ENCODE data around the gene RPL36A.
A peak's percentile ranks its signal among the peaks of the same experiment; 100 is the strongest.

RPL36A gene

DNA sequence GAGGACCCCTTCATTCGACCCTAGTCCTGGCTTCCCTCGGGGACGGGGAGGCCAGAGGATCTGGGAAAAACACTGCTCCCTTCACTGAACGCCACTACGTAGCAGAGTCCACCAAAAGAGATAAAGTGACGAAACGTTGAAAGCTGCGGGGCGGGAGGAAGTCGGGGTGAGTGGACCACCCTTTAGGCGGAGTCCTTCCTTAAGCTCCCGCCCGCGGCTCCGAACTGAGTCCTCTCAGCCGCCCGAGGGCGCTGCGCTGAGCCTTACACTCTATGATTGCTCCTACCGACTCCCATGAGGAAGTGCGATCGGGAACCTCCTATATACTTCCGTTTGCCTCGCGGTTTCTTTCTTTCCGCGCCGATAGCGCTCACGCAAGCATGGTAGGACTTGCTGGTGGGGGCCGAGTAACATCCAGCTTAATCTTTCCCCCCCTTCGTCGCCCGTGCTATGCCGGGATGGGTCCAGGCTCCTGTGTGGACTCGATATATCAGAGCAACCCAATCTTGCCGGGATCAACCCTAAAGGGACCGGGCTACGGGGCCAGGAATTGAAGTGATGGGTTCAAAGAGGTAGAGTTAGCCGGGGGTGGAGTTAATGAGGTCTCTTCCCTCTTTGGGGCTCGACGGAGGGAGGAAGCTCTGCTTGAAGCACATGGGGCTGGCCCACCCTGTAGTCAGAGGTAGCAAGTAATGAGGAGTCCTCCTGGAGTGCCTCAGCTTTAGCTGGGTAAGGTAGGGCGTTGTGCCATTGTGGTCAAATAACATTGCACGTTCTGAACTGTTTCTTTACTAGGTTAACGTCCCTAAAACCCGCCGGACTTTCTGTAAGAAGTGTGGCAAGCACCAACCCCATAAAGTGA is at the start of gene RPL36A:
Gene RPL36A (plus strand): TSS at position 348 of the 862 bp plus-strand sequence. CDS start 33 bp downstream, at position 381.
- peaks cover 6 to 11% of the 10 kb centered on the region in 2 donors for H3K36me3 ChIP-seq (ENCODE audit: control insufficient read depth in 1 of 2, insufficient read depth in 2 of 2, low read length in 2 of 2)
- peaks cover 0 to 4% of the 10 kb centered on the region in 2 donors for H3K4me1 ChIP-seq (ENCODE audit: control insufficient read depth in 1 of 2, insufficient read depth in 2 of 2, low read length in 2 of 2)
- no peaks in the 10 kb centered on the region for H3K27me3 ChIP-seq (ENCODE audit: low read depth, low read length)
- peak within 1 kb of the TSS; percentile 87 for H3K27ac ChIP-seq (ENCODE audit: low read length)
- H3K9me3 ChIP-seq (ENCODE audit: control insufficient read depth in 1 of 2, low read length in 2 of 2), result no peaks in the 10 kb centered on the region
- peak within 1 kb of the TSS; percentile 68 to 80 for H3K4me3 ChIP-seq (ENCODE audit: low read depth in 1 of 2, low read length in 2 of 2)

DNA sequence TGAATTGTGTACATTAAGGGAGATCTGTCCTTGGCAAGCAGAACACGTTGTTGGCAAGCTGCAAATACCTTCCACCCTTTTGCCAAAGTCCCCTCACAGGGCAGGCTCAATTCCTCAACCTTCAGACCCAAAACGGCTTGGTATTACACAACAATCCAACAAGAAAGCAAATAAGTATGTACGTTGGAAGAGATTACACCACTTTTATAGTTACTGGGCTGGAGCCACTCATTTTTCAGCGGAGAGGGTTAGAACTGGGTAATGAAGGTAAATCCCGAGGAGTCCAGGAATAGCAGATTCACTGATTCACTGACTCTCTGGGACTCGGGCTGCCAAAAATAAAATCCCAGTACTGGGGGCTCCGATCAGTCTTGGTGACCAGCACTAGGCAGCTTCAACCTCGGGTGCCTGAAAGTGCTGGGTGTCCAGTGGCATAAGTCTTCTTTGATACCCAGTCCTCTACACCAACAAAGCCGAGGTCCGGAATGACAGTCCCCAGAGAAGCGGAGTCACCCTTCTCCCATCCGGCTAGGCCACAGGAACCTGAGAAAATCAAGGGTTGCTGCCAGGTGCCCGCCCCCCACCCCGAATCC is 42.9 kb upstream of the RPL36A start:
- Histone ChIP-seq H3K27ac (ENCODE audit: low read length) (peak overlapping the region; percentile 84), H3K4me3 (ENCODE audit: low read depth in 1 of 2, low read length in 2 of 2) (peak overlapping the region; percentile 67 to 80), H3K36me3 (ENCODE audit: control insufficient read depth in 1 of 2, insufficient read depth in 2 of 2, low read length in 2 of 2) (no peaks in the 10 kb centered on the region), H3K9me3 (ENCODE audit: control insufficient read depth in 1 of 2, low read length in 2 of 2) (no peaks in the 10 kb centered on the region), H3K27me3 (ENCODE audit: low read depth, low read length) (no peaks in the 10 kb centered on the region), H3K4me1 (ENCODE audit: control insufficient read depth in 1 of 2, insufficient read depth in 2 of 2, low read length in 2 of 2) (peaks cover 0 to 10% of the 10 kb centered on the region in 2 donors)

GRCh38 chrX:101348452-101349192 is 42.2 kb upstream of the RPL36A start, which contains the start of gene TIMM8A:
TIMM8A (minus strand) TSS chrX:101348742; CDS start chrX:101348664, 78 bp downstream.
- Histone ChIP-seq H3K4me1 (ENCODE audit: control insufficient read depth in 1 of 2, insufficient read depth in 2 of 2, low read length in 2 of 2) (peaks cover 0 to 10% of the 10 kb centered on the region in 2 donors), H3K4me3 (ENCODE audit: low read depth in 1 of 2, low read length in 2 of 2) (peak within 1 kb of the TSS; percentile 67 to 80), H3K9me3 (ENCODE audit: control insufficient read depth in 1 of 2, low read length in 2 of 2) (no peaks in the 10 kb centered on the region), H3K27ac (ENCODE audit: low read length) (peak within 1 kb of the TSS; percentile 84), H3K27me3 (ENCODE audit: low read depth, low read length) (no peaks in the 10 kb centered on the region), H3K36me3 (ENCODE audit: control insufficient read depth in 1 of 2, insufficient read depth in 2 of 2, low read length in 2 of 2) (no peaks in the 10 kb centered on the region)

GRCh38 chrX:101349193-101349562 is 41.6 kb upstream of the RPL36A start:
- Histone ChIP-seq H3K36me3 (ENCODE audit: control insufficient read depth in 1 of 2, insufficient read depth in 2 of 2, low read length in 2 of 2) (no peaks in the 10 kb centered on the region), H3K9me3 (ENCODE audit: control insufficient read depth in 1 of 2, low read length in 2 of 2) (no peaks in the 10 kb centered on the region), H3K27me3 (ENCODE audit: low read depth, low read length) (no peaks in the 10 kb centered on the region), H3K27ac (ENCODE audit: low read length) (peak overlapping the region; percentile 84), H3K4me3 (ENCODE audit: low read depth in 1 of 2, low read length in 2 of 2) (peak overlapping the region; percentile 67 to 80), H3K4me1 (ENCODE audit: control insufficient read depth in 1 of 2, insufficient read depth in 2 of 2, low read length in 2 of 2) (peaks cover 0 to 10% of the 10 kb centered on the region in 2 donors)

GRCh38 chrX:101357166-101357795 is 33.5 kb upstream of the RPL36A start:
- Histone ChIP-seq H3K27me3 (ENCODE audit: low read depth, low read length) (no peaks in the 10 kb centered on the region), H3K27ac (ENCODE audit: low read length) (no peak overlapping the region), H3K4me1 (ENCODE audit: control insufficient read depth in 1 of 2, insufficient read depth in 2 of 2, low read length in 2 of 2) (no peaks in the 10 kb centered on the region), H3K36me3 (ENCODE audit: control insufficient read depth in 1 of 2, insufficient read depth in 2 of 2, low read length in 2 of 2) (no peaks in the 10 kb centered on the region), H3K9me3 (ENCODE audit: control insufficient read depth in 1 of 2, low read length in 2 of 2) (no peaks in the 10 kb centered on the region), H3K4me3 (ENCODE audit: low read depth in 1 of 2, low read length in 2 of 2) (no peak overlapping the region)

- no peaks in the 10 kb centered on the region for H3K27me3 ChIP-seq (ENCODE audit: low read depth, low read length)
- no peaks in the 10 kb centered on the region for H3K4me1 ChIP-seq (ENCODE audit: control insufficient read depth in 1 of 2, insufficient read depth in 2 of 2, low read length in 2 of 2)
- no peak overlapping the region for H3K4me3 ChIP-seq (ENCODE audit: low read depth in 1 of 2, low read length in 2 of 2)
- H3K9me3 ChIP-seq (ENCODE audit: control insufficient read depth in 1 of 2, low read length in 2 of 2), result no peaks in the 10 kb centered on the region
- H3K27ac ChIP-seq (ENCODE audit: low read length), result no peak overlapping the region
- no peaks in the 10 kb centered on the region for H3K36me3 ChIP-seq (ENCODE audit: control insufficient read depth in 1 of 2, insufficient read depth in 2 of 2, low read length in 2 of 2)
Observed at GRCh38 chrX:101359966-101360365, 30.8 kb upstream of the RPL36A start.

- Histone ChIP-seq H3K4me1 (ENCODE audit: control insufficient read depth in 1 of 2, insufficient read depth in 2 of 2, low read length in 2 of 2) (no peaks in the 10 kb centered on the region), H3K4me3 (ENCODE audit: low read depth in 1 of 2, low read length in 2 of 2) (no peak overlapping the region), H3K27ac (ENCODE audit: low read length) (no peak overlapping the region), H3K9me3 (ENCODE audit: control insufficient read depth in 1 of 2, low read length in 2 of 2) (no peaks in the 10 kb centered on the region), H3K36me3 (ENCODE audit: control insufficient read depth in 1 of 2, insufficient read depth in 2 of 2, low read length in 2 of 2) (no peaks in the 10 kb centered on the region), H3K27me3 (ENCODE audit: low read depth, low read length) (no peaks in the 10 kb centered on the region)
Observed at GRCh38 chrX:101360390-101360789, 30.4 kb upstream of the RPL36A start.

DNA sequence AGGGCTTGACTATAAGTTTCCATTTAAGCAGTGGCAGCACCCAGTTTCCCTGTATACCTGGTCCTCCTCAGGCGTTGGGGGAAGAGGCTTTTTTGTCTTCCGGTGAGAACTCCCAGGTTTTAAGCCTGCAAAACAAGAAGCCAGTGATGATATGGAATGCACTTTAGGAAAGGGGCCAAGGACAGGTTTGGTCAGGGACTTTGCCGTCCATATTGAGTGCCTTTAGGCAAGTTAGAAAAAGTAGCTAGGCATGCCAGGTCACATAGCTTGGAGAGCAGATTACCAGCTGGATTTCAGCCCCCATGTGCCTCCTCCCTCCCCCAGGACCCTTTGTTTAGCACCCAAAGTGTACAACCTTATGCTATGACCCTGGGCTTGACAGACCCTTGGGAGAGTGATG is 28.7 kb upstream of the RPL36A start:
- Histone ChIP-seq H3K27me3 (ENCODE audit: low read depth, low read length) (no peaks in the 10 kb centered on the region), H3K9me3 (ENCODE audit: control insufficient read depth in 1 of 2, low read length in 2 of 2) (no peaks in the 10 kb centered on the region), H3K4me3 (ENCODE audit: low read depth in 1 of 2, low read length in 2 of 2) (no peak overlapping the region), H3K27ac (ENCODE audit: low read length) (no peak overlapping the region), H3K36me3 (ENCODE audit: control insufficient read depth in 1 of 2, insufficient read depth in 2 of 2, low read length in 2 of 2) (no peaks in the 10 kb centered on the region), H3K4me1 (ENCODE audit: control insufficient read depth in 1 of 2, insufficient read depth in 2 of 2, low read length in 2 of 2) (no peaks in the 10 kb centered on the region)

GRCh38 chrX:101362757-101363156 is 28.1 kb upstream of the RPL36A start:
- H3K36me3 ChIP-seq (ENCODE audit: control insufficient read depth in 1 of 2, insufficient read depth in 2 of 2, low read length in 2 of 2), result no peaks in the 10 kb centered on the region
- no peak overlapping the region for H3K27ac ChIP-seq (ENCODE audit: low read length)
- H3K4me3 ChIP-seq (ENCODE audit: low read depth in 1 of 2, low read length in 2 of 2), result no peak overlapping the region
- H3K27me3 ChIP-seq (ENCODE audit: low read depth, low read length), result no peaks in the 10 kb centered on the region
- H3K9me3 ChIP-seq (ENCODE audit: control insufficient read depth in 1 of 2, low read length in 2 of 2), result no peaks in the 10 kb centered on the region
- no peaks in the 10 kb centered on the region for H3K4me1 ChIP-seq (ENCODE audit: control insufficient read depth in 1 of 2, insufficient read depth in 2 of 2, low read length in 2 of 2)

- Histone ChIP-seq H3K27me3 (ENCODE audit: low read depth, low read length) (no peaks in the 10 kb centered on the region), H3K36me3 (ENCODE audit: control insufficient read depth in 1 of 2, insufficient read depth in 2 of 2, low read length in 2 of 2) (no peaks in the 10 kb centered on the region), H3K4me3 (ENCODE audit: low read depth in 1 of 2, low read length in 2 of 2) (no peak overlapping the region), H3K9me3 (ENCODE audit: control insufficient read depth in 1 of 2, low read length in 2 of 2) (no peaks in the 10 kb centered on the region), H3K27ac (ENCODE audit: low read length) (no peak overlapping the region), H3K4me1 (ENCODE audit: control insufficient read depth in 1 of 2, insufficient read depth in 2 of 2, low read length in 2 of 2) (no peaks in the 10 kb centered on the region)
Observed at GRCh38 chrX:101365301-101365795, 25.5 kb upstream of the RPL36A start.

DNA sequence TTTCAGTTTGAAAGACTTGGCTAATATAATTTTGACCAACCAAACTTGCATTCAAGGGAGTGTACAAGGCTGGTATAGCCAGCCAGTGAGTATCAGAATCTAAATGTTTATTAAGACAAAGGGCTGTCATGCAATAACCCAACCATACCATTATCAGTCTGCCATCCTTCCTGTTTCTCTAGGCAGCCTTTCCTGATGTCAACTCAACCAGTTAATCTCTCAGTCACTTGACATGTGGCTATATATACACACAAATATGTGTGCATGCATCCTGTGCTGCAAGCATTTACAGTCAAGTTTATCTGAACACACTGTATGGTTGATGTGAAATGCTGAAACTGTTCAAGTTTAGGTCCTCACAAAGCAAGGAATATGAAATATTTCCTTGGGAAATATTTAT is 22.0 kb upstream of the RPL36A start:
- Histone ChIP-seq H3K36me3 (ENCODE audit: control insufficient read depth in 1 of 2, insufficient read depth in 2 of 2, low read length in 2 of 2) (no peaks in the 10 kb centered on the region), H3K4me3 (ENCODE audit: low read depth in 1 of 2, low read length in 2 of 2) (no peak overlapping the region), H3K27me3 (ENCODE audit: low read depth, low read length) (no peaks in the 10 kb centered on the region), H3K4me1 (ENCODE audit: control insufficient read depth in 1 of 2, insufficient read depth in 2 of 2, low read length in 2 of 2) (no peaks in the 10 kb centered on the region), H3K9me3 (ENCODE audit: control insufficient read depth in 1 of 2, low read length in 2 of 2) (no peaks in the 10 kb centered on the region), H3K27ac (ENCODE audit: low read length) (no peak overlapping the region)
